HG03135 (cell line): ENCODE data around the gene TNXB.
"Not testable (repeated sequence)": the region's sequence is repeated elsewhere in the genome, so short reads cannot be mapped to it uniquely, and the experiment has no call there.

Experiments
- ATAC-seq: cut with Tn5 transposase; IDR thresholded peaks from one replicate; pipeline ENCODE4 v1.9.1; 2021; ENCODE audit warnings: mild to moderate bottlenecking, moderate library complexity; ENCODE audit not compliant: unreplicated experiment

TNXB gene

DNA sequence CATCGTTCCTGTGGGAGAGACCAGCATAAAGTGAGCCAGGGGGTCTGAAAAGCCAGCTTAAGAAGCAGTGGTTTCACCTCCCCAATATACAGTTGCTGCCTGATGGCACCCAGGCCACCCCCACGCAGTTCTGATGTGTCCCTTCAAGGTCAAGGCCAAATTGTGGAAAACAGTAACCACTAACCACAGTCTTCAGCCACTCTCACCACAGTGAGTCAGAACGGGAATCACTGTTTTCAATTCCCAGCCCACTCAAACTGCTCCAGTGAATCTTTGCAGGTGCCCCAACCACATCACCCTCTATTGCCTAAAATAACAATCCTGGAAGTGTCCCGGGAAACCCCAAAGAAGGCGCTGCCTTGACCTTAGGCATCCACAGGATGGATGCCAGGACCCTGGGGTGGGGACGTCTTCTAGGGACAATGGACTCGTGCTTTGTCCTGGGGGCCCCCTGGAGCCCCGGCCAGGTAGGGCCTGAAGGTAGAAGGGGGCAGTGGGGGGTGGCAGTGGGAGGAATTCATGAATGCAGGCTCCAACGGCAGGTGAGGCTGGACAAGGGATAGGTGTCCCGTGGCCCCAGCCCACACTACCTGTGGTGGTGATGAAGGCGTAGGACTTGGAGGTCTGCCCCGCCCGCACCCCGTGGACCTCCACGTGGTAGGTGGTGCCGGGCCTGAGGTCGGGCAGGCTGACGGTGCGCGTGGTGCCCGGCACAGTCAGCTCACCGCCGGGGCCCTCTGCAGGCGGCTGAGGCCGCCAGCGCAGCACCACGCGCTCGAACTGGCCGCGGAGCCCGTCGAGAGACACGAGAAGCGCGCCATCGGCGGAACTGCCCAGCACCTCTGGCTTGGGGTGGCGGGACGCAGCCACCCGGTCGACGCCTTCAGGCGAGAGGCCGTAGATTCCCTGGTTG is 22.2 kb downstream of the TNXB start:
- ATAC-seq, result no peak

DNA sequence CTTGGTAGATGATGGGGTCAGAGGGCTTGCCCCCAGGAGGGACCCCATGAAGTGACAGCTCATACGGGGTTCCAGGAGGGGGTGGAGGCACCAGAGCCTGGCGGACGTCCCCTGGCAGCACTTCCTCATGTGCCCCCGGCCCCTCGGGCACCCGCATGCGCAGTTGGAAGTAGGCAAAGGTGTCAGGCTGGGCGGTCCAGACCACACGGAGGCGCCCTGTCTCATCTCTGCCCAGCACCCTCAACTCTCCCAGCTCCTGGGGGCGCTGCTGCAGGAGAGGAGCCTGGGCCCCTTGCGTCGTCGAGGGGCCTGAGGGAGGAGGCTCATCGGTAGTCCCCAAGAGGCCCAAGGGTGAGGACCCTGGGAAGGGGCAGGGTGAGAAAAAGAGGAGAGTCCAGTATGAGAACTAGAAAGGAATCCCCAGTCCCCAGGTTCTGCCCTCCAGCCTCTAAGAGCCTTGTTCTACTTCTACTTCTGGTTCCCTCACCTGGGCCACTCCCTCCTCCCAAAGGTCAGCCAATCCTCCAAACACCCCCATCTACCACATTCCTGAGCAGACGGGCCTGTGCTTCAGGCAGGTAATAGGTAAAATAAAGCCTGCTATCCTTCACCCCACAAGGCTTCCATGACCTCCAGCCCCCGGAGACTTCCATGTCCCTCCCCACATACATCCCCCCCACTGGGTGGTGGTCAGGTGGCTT is 23.2 kb downstream of the TNXB start:
- no peak for ATAC-seq

DNA sequence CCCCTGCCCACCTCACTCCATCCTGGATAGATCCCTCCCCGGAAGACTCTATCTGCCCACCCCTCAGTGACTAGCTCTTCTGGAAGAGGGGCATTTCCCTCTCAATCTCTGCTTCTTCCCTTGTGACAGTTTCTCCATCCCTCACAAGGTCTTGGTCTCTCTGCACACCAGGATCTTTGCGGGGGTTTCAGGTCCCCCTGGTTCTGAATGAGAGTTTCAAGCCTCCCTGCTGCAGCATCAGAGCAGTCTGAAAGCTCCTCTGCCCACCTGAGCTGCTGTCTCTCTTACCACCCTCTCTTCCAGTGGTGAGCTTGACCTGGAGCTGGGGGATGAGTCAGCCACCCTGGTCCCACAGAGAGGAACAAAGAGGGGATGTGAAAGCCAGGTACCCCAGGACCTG is 24.4 kb downstream of the TNXB start:
- ATAC-seq, result no peak

DNA sequence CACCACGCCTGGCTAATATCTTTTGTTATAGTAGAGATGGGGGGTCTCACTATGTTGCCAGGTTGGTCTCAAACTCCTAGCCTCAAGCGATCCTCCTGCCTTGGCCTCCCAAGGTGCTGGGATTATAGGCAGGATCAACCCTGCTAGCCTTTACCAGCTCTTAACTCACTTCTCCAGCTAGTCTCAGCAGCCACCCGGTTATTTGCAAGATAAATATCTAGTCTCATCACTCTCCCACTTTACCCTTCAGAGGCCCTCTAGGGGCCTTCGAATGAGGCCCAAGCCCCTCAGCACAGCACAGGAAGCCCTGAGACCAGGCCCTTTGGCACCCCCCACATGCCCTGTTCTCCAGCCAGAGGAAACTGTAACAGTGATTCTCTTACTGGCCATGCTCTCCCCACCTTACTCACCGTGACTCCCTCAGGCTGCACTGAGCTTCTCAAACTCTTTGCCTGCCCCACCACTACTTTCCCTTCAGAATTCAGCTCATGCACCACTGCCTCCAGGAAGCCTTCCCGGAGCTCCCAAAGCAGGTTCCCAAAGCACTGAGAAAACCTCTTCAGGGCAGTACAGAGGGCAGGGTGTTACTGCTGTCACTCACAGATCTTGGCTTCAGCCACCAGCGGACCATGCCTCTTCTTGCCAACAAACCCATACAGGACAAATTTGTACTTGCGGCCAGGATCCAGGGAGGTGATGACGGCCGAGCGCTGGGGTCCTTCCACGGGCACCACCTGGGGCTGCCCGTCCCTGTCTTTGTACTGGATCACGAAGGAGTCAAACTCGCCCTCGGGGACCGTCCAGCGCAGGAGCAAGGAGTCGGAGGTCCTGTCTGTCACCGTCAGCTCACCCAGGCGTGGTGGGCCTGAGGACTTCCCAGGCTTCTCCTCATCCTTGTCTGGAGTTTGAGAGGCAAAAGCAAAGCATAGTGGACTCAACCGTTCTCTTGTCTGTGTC is 25.0 kb downstream of the TNXB start:
- ATAC-seq, result no peak

DNA sequence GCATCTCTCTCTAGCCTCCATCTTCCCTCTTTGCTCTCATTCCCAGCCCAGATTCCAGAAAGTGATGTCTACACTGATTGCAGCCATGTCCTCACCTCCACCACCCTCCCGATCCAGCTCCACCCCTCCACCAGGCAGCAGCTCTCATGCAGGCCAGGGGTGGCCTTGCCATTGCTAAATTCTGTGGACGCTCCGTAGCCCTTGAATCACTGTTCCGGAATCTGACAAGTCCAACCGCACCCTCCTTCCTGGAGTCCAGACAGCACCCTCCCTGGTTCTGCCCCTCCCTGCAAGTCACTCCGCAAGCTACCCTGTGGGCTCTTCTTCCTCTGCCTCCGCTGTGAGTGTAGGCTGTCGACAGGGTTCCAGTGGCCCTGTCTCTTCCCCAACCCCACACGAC is 26.2 kb downstream of the TNXB start:
- no peak for ATAC-seq

DNA sequence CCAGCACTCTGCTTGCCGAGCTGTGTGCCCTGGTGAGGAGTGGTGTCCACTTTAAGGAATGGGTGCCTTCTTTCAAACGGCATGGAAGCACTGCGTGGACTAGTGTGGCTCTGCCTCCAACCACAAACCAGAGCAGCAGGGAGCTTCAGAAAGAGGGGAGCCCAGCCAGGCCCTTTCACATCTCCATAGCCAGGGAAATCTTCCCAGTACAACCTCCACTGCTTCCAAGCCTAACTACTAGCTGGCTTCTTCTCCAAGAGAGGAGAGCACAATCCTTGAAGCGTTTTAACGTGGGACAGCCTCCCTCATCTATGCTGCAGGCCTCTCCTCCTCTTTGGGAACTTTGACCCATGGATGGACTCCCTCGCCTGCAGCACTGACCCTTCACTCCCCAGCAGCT is 26.7 kb downstream of the TNXB start:
- ATAC-seq, result no peak

DNA sequence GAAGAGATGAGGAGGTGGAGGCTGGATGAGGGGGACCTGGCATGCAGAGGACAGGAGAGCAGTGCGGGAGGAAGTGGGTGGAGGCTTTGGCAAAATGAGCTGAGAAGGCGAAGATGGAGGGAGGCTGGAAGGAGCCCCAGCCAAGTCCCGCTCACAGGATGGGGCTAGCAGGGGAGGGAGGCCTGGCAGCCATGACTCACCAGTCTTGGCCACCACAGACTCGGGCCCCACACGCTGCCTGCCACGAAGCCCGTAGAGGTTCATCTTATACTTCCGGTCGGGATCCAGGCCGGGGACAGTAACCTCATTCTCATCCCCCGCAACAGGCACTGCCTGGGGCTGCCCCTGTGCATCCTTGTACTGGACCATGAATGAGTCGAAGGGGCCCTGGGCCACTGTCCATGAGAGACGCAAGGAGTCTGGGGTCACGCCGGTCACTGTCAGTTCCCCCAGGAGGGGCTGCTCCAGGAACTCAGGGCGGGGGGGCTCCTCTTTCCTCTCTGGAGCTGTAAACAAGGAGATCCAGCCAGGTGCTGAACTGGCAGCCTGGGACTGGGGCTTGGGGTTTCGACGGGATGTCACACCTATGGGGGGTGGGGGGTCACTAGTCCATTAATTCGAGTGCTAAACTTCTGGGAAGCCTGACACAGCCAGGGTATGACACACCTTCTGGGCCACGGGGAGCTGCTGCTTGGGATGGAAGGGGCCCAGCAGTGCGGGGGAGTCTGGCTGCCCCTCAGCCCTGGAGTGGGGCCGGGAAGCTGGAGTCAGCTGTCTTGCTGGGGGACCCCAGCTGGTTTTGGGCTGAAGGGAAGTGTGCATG is 27.8 kb downstream of the TNXB start:
- no peak for ATAC-seq

DNA sequence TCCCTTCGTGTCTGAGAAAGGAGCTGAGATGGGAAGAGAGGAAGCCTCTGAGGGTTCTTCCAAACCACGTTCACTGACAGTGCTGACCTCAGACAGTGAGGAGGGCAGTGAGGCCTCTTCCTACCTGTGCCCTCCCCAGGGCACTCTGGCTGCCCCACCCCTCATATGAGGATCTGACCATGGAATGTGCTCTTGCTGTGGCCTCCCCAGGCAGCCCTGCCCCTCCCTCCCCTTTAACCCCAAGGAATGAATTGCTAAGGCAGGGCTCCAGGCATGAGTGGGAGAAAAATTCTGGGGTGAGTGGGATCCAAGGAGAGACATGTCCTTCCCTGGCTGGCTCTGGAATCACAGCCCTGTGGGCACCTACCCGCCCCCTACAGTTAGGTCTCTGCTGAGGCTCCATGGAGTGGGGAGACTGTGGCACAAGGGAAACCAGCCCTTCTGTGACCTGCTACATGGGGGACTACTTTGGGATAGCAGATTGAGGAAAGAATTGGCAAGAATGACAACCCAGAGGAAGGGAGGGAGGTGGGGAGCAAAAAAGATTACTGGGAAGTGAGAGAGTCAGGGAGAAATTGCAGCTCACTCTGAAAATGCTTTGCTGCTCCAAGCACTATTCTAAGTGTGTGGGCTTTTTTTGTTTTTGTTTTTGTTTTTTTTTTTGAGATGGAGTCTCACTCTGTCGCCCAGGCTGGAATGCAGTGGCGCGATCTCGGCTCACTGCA is 29.4 kb downstream of the TNXB start:
- ATAC-seq, result no peak

DNA sequence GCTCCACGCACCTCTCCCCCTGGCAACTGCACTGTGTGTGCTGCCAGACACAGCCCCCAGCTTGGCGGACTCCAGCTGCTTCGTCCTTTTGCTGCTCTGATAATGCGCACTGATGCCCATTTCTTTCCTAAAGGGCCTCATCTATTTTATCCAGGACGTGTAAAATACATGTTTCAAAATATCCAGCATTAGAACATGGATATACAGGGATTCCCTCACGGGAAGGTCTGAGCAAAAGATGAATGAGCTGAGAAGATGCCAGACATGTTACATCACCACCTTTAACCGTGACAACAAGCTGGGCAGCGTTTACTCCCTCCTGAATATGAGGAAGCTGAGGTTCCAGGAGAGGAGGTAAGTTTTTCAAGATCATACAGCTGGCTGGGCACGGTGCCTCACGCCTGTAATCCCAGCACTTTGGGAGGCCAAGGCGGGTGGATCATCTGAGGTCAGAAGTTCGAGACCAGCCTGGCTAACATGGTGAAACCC is 32.8 kb downstream of the TNXB start:
- ATAC-seq, result no peak

DNA sequence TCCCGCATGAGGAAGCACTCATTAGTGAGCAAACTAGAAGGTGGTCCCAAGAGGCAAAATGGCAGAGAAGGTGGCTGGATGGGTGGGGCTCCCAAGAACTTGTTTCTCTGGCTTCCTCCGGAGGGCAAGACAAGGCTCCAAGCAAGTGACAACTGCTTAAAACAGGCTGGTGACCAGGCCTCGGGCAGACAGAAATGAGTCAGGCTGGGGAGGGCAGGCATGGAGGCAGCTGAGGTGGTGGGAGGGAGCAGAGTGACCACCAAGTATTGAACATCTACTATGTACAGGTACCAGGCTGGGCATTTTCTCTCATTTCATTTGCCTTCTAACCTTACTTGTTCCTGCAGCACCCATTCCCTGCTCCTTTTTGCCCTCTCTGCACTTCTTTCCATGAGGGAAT is 33.4 kb downstream of the TNXB start:
- ATAC-seq, result no peak

DNA sequence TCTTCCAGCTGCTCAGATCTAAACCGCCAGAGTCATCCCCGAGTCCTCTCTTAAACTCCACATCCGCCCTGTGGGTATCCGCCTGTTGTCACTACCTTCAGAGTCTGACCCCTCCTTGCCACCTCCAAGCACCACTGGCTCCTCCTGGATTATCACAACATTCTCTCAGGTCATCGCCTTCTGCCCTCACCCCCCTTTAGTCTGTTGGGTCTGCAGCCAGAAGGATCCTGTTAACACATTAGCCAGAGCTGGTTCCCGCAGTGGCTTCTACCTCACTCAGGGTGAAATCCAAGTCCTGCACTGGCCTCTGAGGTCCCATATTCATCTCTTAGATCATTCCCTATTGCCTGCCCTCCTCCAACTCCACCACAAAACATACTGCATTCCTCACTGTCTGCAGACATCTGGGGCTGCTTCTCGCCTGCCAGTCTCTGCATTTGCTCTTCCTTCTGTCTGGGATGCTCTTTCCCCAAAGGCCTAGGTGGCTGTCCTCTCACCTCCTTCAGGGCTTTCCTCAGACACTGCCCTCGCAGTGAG is 34.1 kb downstream of the TNXB start:
- ATAC-seq, result no peak

DNA sequence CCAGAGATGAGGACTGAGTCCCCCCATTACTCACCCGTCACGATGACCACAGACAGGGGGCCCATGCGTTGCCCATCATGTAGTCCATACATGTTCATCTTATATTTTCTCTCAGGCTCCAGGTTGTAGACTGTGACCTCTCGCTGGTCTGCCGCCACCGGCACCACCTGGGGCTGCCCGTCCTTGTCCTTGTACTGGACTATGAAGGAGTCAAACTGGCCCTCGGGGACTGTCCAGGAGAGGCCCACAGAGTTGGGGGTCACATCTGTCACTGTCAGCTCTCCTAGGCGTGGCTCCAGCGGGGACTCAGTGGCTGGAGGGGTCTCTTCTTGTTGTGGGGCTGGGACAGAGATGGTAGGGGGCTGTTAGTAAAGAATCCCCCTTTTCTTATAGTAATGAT is 35.5 kb downstream of the TNXB start:
- ATAC-seq, result no peak

DNA sequence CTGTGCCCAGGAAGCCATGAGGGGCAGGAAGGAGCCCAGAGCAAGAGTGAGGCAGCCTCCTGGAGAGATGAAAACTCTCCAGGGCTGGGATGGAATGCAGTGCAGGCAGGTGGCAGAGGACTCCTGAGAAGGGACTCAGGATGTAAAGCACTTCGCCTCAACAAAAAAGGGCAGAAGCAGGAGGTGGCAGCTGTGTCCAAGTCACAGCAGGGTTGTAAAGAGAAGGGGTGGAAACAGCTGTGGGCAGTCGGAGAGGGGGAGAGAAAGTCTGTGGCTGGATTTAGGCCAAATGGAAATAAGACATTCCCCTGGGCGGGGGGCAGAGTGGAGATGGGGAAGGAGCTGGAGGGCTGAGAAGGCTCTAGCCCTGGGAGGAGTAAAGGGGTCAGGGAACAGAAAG is 36.0 kb downstream of the TNXB start:
- ATAC-seq, result no peak

DNA sequence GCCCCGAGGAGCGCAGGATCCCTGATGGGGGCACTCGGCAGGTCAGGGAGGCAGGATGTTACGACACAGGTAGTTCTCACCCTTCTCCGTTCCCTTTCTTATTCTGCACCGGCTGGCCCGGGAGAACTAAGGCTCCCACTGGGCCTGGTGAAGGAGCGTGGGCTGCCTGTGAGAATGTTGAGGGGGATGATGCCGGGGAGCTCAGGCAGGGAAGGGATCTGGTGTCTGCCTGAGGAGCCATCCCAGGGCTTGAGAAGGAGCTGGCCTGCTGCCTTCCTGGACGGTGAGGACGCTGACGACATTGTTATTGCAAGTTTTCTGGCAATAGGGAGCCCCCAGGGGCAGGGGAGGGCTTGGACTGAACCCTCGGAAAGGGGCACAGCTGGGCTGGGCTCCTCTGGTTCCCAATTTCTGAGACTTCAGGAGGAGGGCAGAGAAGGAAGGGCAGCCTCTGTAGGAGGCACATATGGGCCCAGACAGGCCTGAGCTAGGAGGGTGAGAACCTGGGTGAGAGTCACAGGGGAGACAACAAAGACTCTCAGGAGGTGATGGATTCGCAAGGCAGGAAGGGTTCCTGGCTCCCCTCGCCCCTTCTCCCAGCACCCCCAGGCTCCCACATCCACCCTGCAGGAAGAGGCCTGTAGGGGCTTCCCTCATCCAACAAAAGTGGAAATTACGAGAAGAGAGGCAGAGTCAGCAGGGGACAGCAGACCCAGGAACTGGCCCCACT is 38.2 kb downstream of the TNXB start:
- ATAC-seq, result no peak

DNA sequence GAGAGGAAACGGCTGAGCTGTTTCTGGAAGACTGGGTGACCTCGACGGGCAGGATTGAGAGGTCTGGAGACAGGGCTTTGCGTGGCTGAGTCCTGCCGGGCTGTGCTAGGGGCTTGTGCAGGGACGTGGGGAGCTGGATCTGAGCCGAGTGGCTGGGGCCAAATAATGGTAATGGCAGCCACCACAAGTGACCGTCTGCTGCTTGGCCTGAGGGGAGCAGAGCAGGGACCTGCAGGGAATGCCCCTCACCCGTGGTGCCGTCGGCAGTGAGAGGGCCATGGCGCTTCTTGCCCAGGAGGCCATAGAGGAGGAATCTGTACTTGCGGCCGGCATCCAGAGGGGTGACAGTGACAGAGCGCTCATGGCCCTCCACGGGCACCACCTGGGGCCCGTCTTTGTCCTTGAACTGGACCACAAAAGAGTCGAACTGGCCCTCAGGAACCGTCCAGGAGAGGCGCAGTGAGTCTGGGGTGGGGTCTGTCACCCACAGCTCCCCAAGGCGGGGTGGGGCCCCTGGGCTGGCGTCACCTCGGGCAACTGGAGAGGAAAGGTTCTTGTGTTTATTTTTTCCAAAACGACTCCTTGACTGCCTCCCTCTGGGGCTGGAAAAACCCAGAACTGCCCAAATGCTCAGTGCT is 39.1 kb downstream of the TNXB start:
- no peak for ATAC-seq

DNA sequence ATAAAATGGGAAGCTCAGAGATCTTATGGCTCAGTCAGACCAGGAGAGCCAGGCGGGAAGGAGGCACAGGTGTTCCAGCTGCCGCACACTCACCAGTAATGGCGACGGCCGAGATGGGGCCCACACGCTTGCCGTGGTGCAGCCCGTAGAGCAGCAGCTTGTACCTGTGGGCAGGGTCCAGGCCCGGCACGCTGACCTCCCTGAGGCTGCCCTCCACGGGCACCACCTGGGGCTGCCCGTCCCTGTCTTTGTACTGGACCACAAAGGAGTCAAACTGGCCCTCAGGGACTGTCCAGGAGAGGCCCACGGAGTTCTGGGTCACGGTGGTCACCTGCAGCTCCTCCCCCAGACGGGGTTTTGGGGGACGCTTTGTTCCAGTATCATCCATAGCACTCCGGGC is 39.7 kb downstream of the TNXB start:
- no peak for ATAC-seq

DNA sequence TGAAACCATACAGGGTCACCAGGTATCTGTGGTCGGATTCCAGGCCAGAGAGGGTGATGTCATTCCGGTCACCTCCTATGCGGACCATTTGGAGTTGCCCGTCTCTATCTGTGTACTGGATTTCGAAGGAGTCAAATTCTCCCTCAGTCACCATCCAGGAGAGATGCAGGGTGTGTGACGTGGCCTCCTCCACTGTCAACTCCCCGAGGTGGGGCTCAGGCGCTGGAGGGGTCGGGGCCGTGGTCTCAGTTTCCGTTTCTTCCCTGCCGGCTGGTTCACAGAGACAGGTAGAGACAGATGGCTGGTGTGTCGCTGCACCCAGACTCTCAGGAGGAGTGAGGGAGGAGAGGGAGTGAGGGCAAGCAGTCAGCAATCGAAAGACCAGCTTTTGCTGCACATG is 40.3 kb downstream of the TNXB start:
- ATAC-seq, result no peak

DNA sequence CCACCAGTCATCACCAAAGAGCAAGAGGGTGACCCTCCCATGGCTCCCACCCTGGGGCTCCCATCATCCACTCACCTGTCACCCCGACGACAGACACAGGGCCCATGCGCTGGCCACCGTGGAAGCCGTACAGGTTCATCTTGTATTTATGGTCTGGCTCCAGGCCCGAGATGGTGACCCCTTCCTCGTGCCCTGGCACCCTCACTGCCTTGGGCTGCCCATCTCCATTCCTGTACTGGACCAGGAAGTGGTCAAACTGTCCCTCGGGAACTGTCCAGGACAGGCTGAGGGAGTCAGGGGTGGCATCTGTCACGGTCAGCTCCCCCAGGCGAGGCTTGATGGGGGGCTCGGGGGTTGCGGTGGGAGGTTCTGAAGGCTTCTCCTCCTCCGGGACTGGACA is 40.8 kb downstream of the TNXB start:
- not testable (repeated sequence) for ATAC-seq
